Right lobe of liver (tissue), 6 donors: ENCODE results near the gene CACNA1E. TPM values are rescaled to one million over a fixed set of nuclear protein-coding genes. Genes with fewer than 3 reads are reported as not detected.

ENCODE experiments used
- ATAC-seq, 4 donors: fragments of 200-7000 bp; cut with Tn5 transposase; one replicate each; pipeline ENCODE4 v1.9.1; 2020; ENCODE audit warnings: mild to moderate bottlenecking in 4 of 4, moderate library complexity in 4 of 4
- DNase-seq, 3 donors: peaks; one replicate each; pipeline ENCODE4 v3.0.0-alpha.2; 2020
- H3K27ac ChIP-seq, 3 donors: fragments of 200-600 bp; one replicate each; pipeline ENCODE4 v1.8.0; 2022
- H3K27me3 ChIP-seq, 2 donors: fragments of 200-600 bp; one replicate each; pipeline ENCODE4 v1.8.0; 2022
- H3K36me3 ChIP-seq, 4 donors: fragments of 200-600 bp; sonication (generic) in 1 of 4; one replicate each; pipeline versions ENCODE4 v1.5.1 to v1.8.0; 2017 to 2022; ENCODE audit warnings: control low read depth in 1 of 4
- H3K4me1 ChIP-seq, 4 donors: fragments of 200-600 bp; sonication (generic) in 1 of 4; one replicate each; pipeline versions ENCODE4 v1.5.1 to v1.8.0; 2017 to 2022; ENCODE audit warnings: control low read depth in 1 of 4
- H3K4me3 ChIP-seq, 3 donors: fragments of 200-600 bp; one replicate each; pipeline ENCODE4 v1.8.0; 2022
- H3K9me3 ChIP-seq, 4 donors: fragments of 200-600 bp; sonication (generic) in 1 of 4; one replicate each; pipeline versions ENCODE4 v1.5.1 to v1.8.0; 2017 to 2022; ENCODE audit warnings: control low read depth in 1 of 4
- CTCF ChIP-seq, 4 donors: fragments of 200-600 bp in 3 of 4; fragments of 450-650 bp in 1 of 4; IDR thresholded peaks; one replicate each; pipeline versions ENCODE4 v1.5.1 to v1.8.0; 2016 to 2022; ENCODE audit warnings: antibody characterized with exemption in 4 of 4, mild to moderate bottlenecking in 2 of 4
- POLR2A ChIP-seq: fragments of 450-650 bp; IDR thresholded peaks from one replicate; pipeline ENCODE4 v1.6.1; 2017; ENCODE audit warnings: antibody characterized with exemption, mild to moderate bottlenecking
- WGBS: methylation state at CpG from one replicate; pipeline ENCODE4 v1.1.6; 2018; ENCODE audit warnings: low coverage, low lambda C conversion rate; ENCODE audit not compliant: insufficient coverage; ENCODE audit errors: missing lambda C conversion rate; 5-methylcytosine and 5-hydroxymethylcytosine counted together
- intact Hi-C, 2 donors: fragments of 100-400 bp; cut with DNase I; formaldehyde crosslinking; loops; one replicate each; pipeline versions ENCODE4 v1.11.2 to v1.14.1; 2022
- total RNA-seq, 6 experiments: library from RNA; depleted of rRNA in 2 of 6; stranded (reverse); fragments of >200 nt in 2 of 6; fragmentation: NEBNext Ultra II Directional in 3 of 6; extraction: Animal tissue kit (Norgen Biotek cat#: 25700) in 3 of 6; gene quantifications; one replicate each; pipeline versions ENCODE4 v1.1.0 to v1.2.4, GENCODE V29; 2016 to 2023
- donor health status: DM: no; HTN: yes; CAD: no.
- donor health status: DM: no; HTN: no; CAD: no.
- donor health status: DM: no; HTN: no; CAD: no.
- donor health status: DM: no; HTN: yes; CAD: no.
- donor health status: DM: no; HTN: yes; CAD: no.

Gene CACNA1E
- total RNA-seq, 6 experiments from 2014 or later = 0.05 to 0.09 (median 0.06) TPM; not detected in 2

- H3K4me3 ChIP-seq = no peak overlapping the region
- H3K4me1 ChIP-seq = no peaks in the 10 kb centered on the region
- no peaks in the 10 kb centered on the region for H3K27me3 ChIP-seq
- intact Hi-C loops = no loop called here
- TF ChIP-seq POLR2A = no peak
- no peak for TF ChIP-seq CTCF (IDR thresholded peaks at IDR 0.05)
- no peak for DNase-seq
- ATAC-seq = no peak
- H3K36me3 ChIP-seq = no peaks in the 10 kb centered on the region
- no peaks in the 10 kb centered on the region for H3K9me3 ChIP-seq
- WGBS = 86% methylated on average over 4 of the region's 4 CpGs
- H3K27ac ChIP-seq = no peak overlapping the region
Observed at GRCh38 chr1:181588631-181589030, 105.3 kb downstream of the CACNA1E start.

GRCh38 chr1:181592255-181592859 is 109.0 kb downstream of the CACNA1E start:
- DNase-seq = no peak
- WGBS = 19% methylated on average over 5 of the region's 6 CpGs
- no peak for ATAC-seq

GRCh38 chr1:181593042-181593441 is 109.7 kb downstream of the CACNA1E start:
- no peak for ATAC-seq
- H3K4me1 ChIP-seq = no peaks in the 10 kb centered on the region
- H3K36me3 ChIP-seq = no peaks in the 10 kb centered on the region
- no peaks in the 10 kb centered on the region for H3K27me3 ChIP-seq
- H3K27ac ChIP-seq = no peak overlapping the region
- WGBS = 55% methylated on average over 4 of the region's 4 CpGs
- intact Hi-C loops = no loop called here
- TF ChIP-seq CTCF (IDR thresholded peaks at IDR 0.05) = no peak
- TF ChIP-seq POLR2A = no peak
- no peak for DNase-seq
- no peaks in the 10 kb centered on the region for H3K9me3 ChIP-seq
- no peak overlapping the region for H3K4me3 ChIP-seq

More at GRCh38 chr1:181592255-181592859, 109.0 kb downstream of the CACNA1E start:
- Histone ChIP-seq H3K27me3 (no peaks in the 10 kb centered on the region), H3K27ac (no peak overlapping the region), H3K4me3 (no peak overlapping the region), H3K9me3 (no peaks in the 10 kb centered on the region), H3K4me1 (no peaks in the 10 kb centered on the region), H3K36me3 (no peaks in the 10 kb centered on the region)
- intact Hi-C loops = no loop called here
- TF ChIP-seq POLR2A (no peak), CTCF (IDR thresholded peaks at IDR 0.05) (no peak)

- H3K4me1 ChIP-seq = no peaks in the 10 kb centered on the region
Observed at GRCh38 chr1:181594553-181594952, 111.2 kb downstream of the CACNA1E start.

More at GRCh38 chr1:181594553-181594952, 111.2 kb downstream of the CACNA1E start:
- H3K9me3 ChIP-seq = no peaks in the 10 kb centered on the region
- no peak for TF ChIP-seq POLR2A
- TF ChIP-seq CTCF (IDR thresholded peaks at IDR 0.05) = no peak
- H3K27me3 ChIP-seq = no peaks in the 10 kb centered on the region
- ATAC-seq = no peak
- no peaks in the 10 kb centered on the region for H3K36me3 ChIP-seq
- WGBS = 75% methylated on average over 3 of the region's 5 CpGs
- no peak overlapping the region for H3K4me3 ChIP-seq
- intact Hi-C loops = no loop called here
- DNase-seq = no peak
- H3K27ac ChIP-seq = no peak overlapping the region
